AG09319 (cell line): ENCODE results near the gene MRPS11.
"Not testable (repeated sequence)": the region's sequence is repeated elsewhere in the genome, so short reads cannot be mapped to it uniquely, and the experiment has no call there.

Experiments
- DNase-seq: peaks from one replicate; pipeline ENCODE4 v3.0.0-alpha.2; 2010; ENCODE audit warnings: low read depth; ENCODE audit errors: extremely low read depth
- CTCF ChIP-seq: IDR thresholded peaks from 2 replicates; pipeline ENCODE4 v1.5.1; 2011; ENCODE audit warnings: low read depth, mild to moderate bottlenecking, inconsistent platforms, low read length, moderate library complexity

Gene MRPS11

GRCh38 chr15:88512078-88512477 lies 44.6 kb downstream of the MRPS11 start:
- no peak for DNase-seq
- no peak for TF ChIP-seq CTCF

DNA sequence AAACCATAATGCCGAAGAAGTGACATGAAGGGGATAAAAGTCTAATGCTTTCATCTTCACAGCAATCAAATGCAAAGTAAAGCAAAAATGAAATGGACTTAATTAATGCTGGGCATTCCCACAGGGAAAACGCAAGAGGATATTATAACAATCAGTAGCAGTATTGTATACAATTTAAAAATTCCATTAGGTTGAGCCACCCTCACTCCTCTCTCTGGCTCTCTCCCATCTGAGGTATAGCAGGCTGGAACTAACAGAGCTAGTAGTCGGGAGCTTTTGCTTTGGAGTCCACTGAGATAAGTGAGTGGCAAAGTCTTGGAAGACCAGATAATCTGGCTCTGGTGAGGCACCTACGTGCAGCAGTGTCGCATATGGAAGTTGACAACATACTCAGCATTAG lies 45.1 kb downstream of the MRPS11 start:
- DNase-seq, result no peak
- TF ChIP-seq CTCF, result no peak

DNA sequence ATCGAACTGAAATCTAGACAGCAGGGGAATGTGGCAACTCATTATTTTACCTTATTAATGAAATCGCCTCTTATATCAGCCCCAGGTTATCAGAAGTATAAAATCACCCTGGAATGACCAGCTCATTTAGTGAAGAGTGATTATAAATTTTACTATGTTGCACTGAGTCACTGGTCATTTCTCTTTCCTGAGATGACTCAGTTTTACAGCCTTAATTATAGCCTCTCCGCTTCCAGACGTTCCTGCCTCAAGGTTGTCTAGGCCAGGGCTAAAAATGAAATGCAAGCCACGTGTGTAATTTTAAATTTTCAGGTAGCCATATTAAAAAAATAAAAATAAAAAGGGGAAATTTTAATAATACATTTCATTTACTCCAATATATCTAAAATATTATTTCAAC lies 45.7 kb downstream of the MRPS11 start:
- peak; percentile 10 for DNase-seq
- TF ChIP-seq CTCF, result no peak

- no peak for TF ChIP-seq CTCF
- DNase-seq, result no peak
Observed at GRCh38 chr15:88518903-88519302, 51.4 kb downstream of the MRPS11 start.

DNA sequence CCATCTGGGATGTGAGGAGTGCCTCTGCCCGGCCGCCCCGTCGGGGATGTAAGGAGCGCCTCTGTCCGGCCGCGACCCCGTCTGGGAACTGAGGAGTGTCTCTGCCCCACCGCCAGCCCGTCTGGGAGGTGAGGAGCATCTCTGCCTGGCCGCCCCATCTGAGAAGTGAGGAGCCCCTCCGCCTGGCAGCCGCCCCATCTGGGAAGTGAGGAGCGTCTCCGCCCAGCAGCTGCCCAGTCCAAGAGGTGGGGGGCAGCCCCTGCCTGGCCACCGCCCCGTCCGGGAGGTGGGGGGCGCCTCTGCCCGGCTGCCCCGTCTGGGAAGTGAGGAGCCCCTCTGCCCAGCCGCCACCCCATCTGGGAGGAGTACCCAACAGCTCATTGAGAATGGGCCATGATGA lies 56.6 kb downstream of the MRPS11 start:
- DNase-seq, result not testable (repeated sequence)

DNA sequence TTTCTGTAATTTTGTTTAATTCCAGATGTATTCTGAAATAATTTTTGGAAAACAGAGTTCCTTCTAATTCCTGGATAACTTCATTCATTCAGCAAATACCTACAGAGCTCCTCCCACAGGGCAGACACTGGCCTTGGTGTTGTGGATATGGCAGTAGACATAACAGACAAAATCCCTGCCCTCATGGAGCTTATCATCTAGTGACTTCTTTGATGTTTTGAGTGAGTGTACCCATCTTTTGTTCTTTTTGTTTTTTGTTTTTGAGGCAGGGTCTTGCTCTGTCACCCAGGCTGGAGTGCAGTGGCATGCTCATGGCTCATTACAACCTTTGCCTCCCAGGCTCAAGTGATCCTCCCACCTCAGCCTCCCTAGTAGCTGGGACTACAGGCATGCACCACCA lies 57.9 kb downstream of the MRPS11 start:
- TF ChIP-seq CTCF, result no peak
- no peak for DNase-seq

GRCh38 chr15:88526247-88526879 lies 58.9 kb downstream of the MRPS11 start:
- no peak for TF ChIP-seq CTCF
- no peak for DNase-seq

DNA sequence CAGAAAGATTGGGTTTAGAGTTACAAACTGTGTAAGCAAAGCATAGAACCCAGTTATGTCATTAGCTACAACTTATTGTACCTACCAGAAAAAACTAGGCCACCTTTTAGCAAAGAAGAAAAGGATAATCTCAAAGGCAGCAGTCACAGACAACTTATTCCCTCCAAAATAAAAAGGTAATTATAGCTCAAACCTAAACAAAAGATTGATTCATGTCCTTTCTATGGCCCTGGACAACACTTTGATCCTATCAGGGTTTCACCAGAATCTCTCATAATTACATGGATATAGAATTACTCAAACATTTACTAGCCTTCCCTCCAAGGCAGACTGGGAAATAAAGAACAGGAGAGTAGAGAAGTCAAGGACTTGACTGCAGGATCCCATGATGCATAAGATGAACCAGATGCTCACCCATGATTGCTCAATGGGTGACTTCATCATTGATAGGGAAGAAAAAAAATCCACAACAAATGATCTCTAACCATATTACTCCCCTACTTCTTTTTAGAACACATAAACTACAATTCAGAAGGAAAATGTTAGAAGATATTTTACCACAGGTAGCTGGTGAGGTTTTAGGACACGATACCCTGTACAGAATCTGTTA lies 61.6 kb downstream of the MRPS11 start:
- peak; percentile 25 for DNase-seq
- no peak for TF ChIP-seq CTCF
